Panc1 (cell line): ENCODE data around the gene PMF1.

Experiments
- POLR2AphosphoS5 ChIP-seq: IDR thresholded peaks from 2 replicates; pipeline ENCODE4 v1.6.1; 2012; ENCODE audit warnings: mild to moderate bottlenecking, low read depth, low read length, moderate library complexity
- SIN3A ChIP-seq: IDR thresholded peaks from 2 replicates; pipeline ENCODE4 v1.6.1; 2012; ENCODE audit warnings: low read depth, mild to moderate bottlenecking, low read length, moderate library complexity, borderline replicate concordance; ENCODE audit not compliant: insufficient read depth
- TCF7L2 ChIP-seq: IDR thresholded peaks from 2 replicates; pipeline ENCODE4 v1.6.1; 2011; ENCODE audit warnings: mild to moderate bottlenecking, low read depth, low read length, inconsistent platforms
- TF ChIP-seq, protein P1 (sequence below): fragments of 450-650 bp; IDR thresholded peaks from 2 replicates; pipeline ENCODE4 v1.5.1; 2017; ENCODE audit warnings: mild to moderate bottlenecking
- TF ChIP-seq, protein P2 (sequence below), 2 experiments: IDR thresholded peaks; 2 replicates each; pipeline ENCODE4 v1.6.1; 2011 to 2012; ENCODE audit warnings: low read depth in 2 of 2, control low read depth in 1 of 2, low read length in 1 of 2, mild to moderate bottlenecking in 1 of 2, moderate library complexity in 1 of 2; ENCODE audit not compliant: insufficient read depth in 1 of 2

GRCh38 chr1:156244126-156244525 is 31.3 kb downstream of the PMF1 start:
- TF ChIP-seq, protein P1, sequence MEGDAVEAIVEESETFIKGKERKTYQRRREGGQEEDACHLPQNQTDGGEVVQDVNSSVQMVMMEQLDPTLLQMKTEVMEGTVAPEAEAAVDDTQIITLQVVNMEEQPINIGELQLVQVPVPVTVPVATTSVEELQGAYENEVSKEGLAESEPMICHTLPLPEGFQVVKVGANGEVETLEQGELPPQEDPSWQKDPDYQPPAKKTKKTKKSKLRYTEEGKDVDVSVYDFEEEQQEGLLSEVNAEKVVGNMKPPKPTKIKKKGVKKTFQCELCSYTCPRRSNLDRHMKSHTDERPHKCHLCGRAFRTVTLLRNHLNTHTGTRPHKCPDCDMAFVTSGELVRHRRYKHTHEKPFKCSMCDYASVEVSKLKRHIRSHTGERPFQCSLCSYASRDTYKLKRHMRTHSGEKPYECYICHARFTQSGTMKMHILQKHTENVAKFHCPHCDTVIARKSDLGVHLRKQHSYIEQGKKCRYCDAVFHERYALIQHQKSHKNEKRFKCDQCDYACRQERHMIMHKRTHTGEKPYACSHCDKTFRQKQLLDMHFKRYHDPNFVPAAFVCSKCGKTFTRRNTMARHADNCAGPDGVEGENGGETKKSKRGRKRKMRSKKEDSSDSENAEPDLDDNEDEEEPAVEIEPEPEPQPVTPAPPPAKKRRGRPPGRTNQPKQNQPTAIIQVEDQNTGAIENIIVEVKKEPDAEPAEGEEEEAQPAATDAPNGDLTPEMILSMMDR, result no peak
- TF ChIP-seq, protein P2, sequence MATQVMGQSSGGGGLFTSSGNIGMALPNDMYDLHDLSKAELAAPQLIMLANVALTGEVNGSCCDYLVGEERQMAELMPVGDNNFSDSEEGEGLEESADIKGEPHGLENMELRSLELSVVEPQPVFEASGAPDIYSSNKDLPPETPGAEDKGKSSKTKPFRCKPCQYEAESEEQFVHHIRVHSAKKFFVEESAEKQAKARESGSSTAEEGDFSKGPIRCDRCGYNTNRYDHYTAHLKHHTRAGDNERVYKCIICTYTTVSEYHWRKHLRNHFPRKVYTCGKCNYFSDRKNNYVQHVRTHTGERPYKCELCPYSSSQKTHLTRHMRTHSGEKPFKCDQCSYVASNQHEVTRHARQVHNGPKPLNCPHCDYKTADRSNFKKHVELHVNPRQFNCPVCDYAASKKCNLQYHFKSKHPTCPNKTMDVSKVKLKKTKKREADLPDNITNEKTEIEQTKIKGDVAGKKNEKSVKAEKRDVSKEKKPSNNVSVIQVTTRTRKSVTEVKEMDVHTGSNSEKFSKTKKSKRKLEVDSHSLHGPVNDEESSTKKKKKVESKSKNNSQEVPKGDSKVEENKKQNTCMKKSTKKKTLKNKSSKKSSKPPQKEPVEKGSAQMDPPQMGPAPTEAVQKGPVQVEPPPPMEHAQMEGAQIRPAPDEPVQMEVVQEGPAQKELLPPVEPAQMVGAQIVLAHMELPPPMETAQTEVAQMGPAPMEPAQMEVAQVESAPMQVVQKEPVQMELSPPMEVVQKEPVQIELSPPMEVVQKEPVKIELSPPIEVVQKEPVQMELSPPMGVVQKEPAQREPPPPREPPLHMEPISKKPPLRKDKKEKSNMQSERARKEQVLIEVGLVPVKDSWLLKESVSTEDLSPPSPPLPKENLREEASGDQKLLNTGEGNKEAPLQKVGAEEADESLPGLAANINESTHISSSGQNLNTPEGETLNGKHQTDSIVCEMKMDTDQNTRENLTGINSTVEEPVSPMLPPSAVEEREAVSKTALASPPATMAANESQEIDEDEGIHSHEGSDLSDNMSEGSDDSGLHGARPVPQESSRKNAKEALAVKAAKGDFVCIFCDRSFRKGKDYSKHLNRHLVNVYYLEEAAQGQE (IDR thresholded peaks at IDR 0.05; ENCODE audit: insufficient read depth in 1 of 2, low read depth in 2 of 2, low read length in 1 of 2), result no peak
- TF ChIP-seq TCF7L2 (no peak), POLR2AphosphoS5 (no peak), SIN3A (no peak)
